Amygdala (tissue), 56 donors: Measurements from ENCODE around the gene WIPF1.
"Not testable (repeated sequence)": the region's sequence is repeated elsewhere in the genome, so short reads cannot be mapped to it uniquely, and the experiment has no call there.

Experiments
- DNase-seq, 56 donors: peaks; one replicate each; lab custom pipeline; 2025; lab: John Stamatoyannopoulos, UW

The WIPF1 gene

DNA sequence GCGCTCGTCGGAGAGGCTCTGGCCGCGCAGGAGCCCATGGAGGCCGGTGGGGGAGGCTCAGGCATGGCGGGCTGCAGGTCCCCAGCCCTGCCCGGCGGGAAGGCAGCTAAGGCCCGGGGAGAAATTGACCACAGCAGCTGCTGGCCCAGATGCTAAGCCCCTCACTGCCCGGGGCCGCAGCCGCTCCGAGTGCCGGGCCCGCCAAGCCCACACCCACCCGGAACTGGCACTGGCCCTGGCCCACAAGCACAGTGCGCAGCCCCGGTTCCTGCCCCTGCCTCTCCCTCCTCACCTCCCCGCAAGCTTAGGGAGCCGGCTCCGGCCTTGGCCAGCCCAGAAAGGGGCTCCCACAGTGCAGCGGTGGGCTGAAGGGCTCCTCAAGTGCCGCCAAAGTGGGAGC is 49.0 kb downstream of the WIPF1 start:
- DNase-seq, result not testable (repeated sequence)

DNA sequence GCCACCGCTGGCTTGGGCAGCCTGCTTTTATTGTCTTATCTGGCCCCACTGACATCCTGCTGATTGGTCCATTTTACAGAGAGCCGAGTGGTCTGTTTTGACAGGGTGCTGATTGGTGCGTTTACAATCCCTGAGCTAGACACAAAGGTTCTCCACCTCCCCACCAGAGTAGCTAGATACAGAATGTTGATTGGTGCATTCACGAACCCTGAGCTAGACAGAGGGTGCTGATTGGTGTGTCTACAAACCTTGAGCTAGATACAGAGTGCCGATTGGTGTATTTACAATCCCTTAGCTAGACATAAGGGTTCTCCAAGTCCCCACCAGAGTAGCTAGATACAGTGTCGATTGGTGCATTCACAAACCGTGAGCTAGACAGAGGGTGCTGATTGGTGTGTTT is 49.6 kb downstream of the WIPF1 start:
- DNase-seq, result not testable (repeated sequence)

DNA sequence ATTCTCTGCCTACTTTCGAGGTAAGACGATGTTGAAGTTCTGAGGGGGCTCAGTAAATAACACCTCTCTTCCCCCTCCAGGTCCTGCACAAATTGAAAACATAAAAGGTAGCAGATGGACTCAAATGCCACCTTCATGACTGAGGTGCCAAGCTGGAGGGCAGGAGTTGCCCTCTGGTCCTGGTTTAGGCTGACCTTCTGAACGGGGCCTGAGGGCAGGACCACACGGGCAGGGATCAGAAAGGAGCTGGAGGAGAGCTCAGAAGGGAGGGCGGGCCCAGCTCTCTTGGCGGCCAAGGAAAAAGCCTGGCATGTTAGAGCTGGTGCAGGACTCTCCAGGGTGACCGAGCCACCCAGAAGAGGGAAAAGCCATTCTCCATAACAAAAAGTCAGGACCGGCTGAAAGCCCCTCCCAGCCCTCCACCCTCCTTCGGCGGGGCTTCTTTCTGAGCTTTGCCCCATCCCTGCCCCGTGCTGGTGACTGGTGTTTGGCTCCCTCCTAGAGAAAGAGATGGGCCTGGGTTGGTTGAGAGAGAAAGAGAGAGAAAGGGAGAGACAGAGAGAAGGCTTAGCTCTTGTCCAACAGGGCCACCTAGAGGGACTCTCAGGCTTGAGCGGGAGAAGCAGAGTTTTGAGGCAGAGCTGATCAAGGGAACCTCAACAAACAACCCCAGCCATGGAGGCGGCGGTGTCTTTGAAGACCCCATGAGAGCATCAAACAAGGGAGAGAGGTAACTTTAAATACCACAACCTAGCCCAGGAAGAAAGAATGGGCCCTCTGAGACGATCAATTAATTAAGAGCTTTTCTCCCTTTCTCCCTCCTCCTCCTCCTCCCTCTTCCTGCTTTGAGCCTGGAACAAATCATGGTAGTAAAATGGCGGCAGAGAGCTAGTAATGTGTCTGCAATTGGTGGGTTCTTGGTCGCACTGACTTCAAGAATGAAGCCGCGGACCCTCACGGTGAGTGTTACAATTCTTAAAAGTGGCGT is 50.8 kb downstream of the WIPF1 start:
- DNase-seq, result peak in 33 of 56 donors; percentile 2 to 67 (median 28)

DNA sequence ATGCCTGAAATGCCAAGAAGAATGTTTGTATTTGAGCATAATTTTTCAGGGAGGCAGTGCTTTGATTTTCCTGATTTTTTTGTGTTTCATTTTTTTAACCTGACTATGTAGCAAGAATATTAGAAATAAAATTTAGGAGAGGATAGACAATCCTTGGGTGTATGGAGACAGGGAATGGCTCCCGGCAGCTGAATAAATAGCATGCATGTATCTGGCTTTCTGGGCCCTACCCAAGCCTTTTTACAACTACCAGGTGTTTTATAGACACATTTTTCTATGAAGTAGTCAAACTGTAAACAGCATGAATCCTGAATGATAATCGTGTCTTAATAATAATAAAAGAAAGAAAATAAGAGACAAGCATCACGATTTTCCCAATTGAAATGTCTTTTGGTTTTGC is 52.4 kb downstream of the WIPF1 start:
- DNase-seq, result no peak

DNA sequence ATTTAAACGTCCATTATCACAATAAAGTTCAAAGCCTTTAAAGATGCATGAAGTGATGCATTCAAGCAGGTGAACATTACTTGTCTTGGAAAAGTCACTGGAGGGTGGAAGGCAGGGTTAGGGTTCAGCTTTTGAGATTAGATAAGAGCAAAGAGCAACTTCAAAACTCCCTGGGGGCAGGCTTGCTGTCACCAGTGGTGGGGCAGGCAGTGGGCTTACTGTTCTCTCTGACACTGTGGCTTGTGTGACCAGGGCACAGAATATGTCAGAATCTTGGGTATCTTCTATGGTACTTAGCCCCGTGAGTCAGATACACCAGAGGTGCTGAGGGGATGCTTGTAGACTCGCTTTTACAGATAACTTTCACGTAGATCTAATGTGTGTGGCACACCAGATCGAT is 52.8 kb downstream of the WIPF1 start:
- DNase-seq, result no peak

DNA sequence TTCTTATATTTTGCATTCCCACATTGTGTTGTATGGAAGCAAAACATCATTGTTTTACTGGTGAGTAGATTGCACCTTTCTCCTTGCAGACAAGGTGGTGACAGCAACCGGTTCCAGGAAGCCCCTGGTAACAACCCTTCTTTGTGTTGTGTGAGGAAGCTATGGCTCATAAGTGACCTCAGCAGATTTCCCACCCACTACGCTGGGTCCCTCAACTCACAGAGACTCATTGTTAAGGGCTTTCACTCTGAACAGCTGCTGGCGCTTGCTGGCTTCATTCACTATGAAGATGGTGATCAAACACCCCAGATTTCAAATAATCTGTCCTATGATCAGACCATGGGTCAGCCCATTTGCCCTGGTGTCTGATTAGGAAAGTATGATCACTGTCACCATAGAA is 53.4 kb downstream of the WIPF1 start:
- peak in 19 of 56 donors; percentile 3 to 43 (median 19) for DNase-seq

DNA sequence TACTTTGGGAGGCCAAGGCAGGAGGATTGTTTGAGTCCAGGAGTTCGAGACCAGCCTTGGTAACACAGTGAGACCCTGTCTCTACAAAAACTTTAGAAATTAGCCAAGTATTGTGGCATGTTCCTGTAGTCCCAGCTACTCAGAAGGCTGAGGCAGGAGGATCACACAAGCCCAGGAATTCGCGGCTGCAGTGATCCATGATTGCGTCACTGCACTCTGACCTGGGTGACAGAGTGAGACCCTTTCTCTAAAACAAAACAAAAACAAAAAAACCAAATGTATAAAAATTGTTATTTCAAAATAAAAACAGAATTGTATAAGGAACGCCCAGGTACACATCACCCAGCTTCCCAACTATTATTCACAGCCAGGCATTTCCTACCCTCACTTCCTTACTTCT is 56.7 kb downstream of the WIPF1 start:
- DNase-seq, result no peak

DNA sequence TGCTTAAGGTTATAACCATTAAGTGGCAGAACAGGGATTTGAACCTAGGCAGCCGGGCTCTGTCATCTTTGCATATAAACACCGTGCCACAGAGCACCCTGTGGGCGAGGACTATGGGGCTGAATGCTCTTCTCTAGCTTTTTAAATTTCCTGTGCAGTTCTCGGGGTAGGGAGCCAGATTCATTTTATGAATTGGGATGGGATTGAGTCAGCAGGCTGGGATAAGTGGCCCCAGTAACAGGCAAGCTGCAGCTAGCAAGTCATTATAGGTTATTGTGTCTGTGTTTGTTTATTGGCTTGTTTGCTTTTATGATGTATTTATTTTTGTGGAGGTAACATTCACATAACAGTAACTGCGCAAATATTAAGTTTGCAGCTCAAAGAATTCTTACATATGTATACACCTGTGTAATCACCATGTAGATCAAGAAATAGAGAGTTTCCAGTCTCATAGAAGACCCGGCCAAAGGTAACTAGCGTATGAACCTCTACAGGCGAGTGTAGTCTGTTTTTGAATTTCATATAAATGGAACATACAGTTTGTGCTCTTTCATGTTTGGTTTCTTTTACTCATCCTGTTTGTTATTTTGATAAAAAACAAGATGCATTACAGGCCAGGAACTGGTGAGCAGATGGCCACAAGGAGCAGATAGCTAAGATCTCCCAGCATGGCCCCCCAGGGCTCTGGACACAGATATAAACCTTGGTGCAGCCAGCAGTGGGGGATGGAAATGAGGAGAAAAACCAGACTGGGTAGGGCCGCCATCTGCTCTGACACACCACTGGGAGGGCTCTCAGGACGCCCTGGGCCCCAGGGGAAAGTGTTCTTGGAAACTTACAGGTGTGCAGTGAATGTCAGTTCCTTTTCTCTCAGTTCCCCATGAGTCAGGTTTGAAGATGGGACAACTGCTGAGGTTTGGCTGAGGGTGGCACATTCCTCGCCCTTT is 61.6 kb downstream of the WIPF1 start:
- no peak for DNase-seq

DNA sequence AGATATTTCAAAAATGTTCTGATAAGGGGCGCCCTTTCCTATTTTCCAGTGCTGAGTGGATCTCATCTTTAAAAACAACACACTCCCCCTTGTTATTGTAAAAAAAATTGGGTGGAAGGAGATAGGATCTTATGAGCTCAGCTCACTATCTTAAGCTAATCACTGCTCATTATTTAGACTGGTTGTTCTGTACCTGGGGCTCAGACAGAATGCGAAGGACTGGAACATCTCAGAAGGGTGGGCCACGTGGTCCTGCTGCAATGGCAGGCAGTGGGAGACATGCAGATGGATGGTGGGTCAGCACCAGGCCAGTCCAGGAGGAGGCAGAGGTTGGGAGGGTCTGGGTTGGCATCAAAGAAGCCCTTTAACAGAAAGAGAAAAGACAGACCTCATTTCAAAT is 62.5 kb downstream of the WIPF1 start:
- DNase-seq, result no peak

DNA sequence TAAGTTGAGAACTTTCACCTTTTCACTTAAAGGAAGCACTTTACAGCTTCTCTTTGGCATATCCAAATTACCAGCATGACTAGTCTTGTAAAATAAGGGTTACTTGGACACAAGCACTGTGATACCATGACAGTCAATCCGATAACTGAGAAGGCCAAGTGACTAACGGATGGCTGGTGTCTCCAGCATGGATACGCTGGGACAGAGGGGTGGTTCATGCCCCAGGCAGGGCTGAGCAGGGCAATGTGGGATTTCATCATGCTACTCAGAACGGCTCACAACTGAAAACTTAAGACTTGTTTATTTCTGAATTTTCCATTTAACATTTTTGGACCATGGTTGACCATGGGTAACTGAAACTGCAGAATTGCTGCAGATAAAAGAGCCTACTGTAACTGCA is 67.7 kb downstream of the WIPF1 start:
- no peak for DNase-seq

DNA sequence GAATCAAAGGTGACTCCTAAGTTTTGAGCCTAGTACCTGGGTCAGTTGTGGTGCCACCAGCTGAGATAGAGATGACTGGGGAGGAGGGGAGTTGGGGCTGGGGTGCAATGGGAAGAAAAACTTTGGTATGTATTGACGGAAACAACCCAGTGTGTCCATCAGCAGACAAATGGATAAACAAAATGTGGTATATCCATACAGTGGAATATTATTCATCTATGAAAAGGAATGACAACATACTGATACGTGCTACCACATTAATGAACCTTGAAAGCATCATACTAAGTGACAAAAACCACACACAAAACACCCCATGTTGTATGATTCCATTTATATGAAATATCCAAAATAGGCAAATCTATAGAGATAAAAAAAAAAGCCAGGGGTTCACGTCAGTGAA is 69.6 kb downstream of the WIPF1 start:
- no peak for DNase-seq

DNA sequence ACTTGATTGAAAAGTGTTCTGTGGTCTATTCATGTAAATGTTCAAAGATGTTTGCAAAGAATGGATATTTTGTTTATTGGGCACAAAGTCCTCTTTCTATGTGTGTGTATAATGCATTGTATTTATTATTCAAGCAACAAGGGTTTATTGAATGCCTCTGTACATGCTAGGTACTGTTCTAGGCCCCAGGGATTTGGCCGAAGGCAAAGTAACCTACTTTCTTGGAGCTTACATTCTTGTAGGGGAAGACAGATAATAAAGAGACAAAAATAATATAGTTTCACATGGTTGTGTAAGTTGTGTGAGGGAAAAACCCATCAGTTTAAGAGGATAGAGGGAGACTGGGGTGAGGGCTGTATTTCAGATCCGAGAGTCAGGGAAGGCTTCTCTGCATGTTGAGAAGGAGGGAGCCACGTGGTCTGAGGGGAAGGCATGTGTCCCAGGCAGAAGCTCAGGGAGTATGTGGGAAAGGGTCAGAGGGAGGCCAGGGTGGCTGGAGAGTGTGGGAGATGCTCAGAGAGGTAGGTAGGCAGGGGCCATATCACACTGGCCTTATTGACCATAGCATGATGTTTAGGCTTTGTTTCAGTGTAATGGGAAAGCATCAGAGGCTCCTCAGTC is 70.4 kb downstream of the WIPF1 start:
- DNase-seq, result no peak

DNA sequence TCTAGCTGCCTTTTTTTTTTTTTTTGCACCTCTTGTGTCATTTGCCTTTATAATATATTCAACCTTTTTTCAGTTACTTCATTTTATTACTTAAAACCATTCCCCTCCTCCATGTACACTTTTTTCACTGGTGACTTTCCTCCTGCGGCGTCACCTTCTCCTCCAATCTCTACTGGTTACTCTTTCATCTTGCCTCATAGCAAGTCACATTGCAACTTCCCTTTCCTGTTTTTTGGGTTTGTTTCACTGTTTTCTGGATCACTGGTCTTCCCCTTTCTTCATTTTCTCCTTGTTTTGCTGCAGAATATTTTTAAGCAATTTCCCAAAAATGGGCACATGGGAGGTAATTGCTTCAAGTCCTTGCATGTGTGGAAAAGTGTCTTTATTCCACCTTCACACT is 73.1 kb downstream of the WIPF1 start:
- DNase-seq, result no peak

DNA sequence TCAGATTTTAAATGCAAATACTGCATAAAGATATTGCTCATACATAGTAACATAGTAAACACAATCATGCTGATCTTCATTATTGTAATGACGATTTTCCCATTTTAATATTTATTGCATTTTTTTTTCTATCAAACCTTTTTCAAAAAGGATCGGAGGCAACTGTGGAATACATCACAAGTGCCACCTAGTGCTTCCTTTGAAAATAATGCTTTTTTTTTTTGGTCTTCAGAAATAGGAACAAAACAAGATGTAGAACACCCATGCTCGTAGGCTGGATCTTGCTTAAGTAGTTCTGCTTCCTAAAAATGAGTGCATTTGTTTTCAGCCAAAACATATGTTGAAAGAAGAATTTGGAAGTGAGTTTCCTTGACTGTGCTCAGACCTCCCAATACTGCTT is 75.1 kb downstream of the WIPF1 start:
- no peak for DNase-seq

DNA sequence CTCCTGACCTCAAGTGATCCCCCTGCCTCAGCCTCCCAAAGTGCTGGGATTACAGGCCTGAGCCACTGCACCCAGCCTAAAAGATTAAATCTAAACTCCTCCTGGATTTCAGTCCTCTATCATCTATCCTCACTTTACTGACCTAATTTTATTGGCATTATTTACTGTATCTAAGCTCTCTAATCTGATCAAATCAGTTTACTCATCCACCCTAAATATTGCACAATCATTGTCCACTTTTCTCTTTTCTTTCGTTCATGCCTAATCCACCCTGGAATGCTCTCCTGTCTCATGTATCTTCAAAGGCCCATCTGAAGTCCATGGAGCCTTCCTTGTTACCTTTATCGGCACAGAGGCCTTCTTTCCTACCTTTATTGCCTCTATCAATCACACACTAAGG is 79.2 kb downstream of the WIPF1 start:
- no peak for DNase-seq

DNA sequence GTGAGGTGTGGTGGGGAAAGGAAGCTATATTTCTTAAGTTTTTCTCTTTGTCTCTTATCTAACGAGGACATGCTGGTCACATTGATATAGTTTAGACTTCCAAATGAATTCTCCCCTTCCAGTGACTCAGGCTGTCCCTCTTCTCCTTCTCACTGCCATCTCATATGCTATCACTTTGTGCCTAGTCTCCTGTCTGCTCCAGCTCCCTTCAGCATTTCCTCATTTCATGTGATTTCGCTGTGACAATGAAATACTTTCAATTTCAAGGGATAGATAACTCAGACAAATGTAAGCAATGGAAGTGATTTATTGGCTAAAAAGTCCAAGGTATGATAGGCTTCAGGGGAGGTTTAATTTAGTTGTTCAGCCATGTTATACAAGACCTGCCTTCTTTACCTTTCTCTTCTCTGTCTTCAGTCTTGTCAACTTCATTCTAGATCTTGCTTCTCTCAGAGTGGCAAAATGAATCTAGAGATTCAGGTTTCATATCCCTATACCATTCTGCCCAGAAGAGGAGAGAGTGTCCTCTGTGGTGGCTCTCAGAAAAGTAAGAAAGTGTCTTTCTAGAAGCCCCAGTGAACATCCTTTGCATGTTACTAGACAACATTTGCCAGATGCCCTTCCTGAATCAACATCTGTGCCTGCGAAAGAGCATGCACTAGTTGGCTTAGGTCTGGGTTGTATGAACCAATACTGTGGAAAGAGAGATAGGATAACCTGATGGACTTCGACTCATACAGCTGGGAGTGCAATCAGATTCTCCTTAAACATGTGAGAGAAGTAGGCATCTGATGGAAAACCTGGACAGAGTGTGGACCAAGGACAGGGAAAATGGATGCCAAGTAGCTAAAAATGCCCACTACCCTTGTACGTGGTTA is 80.9 kb downstream of the WIPF1 start:
- DNase-seq, result no peak

DNA sequence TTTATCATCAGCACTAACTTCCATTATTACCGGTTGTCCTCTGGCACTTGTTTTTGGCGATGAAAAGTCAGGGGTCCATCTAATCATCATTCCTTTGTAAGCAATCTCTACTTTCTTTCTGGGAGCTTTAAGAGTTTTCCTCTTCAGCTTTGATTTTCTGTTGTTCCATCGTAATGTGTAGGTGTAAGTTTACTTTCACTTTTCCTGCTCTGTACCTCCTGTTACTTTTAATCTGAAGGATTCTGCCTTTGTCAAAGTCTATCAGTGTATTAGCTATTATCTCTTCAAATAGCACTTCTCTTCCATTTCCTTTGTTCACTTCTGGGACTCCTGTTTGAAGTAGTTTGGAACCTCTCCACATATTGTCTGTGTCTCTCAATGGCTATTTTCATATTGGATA is 85.3 kb downstream of the WIPF1 start:
- no peak for DNase-seq

DNA sequence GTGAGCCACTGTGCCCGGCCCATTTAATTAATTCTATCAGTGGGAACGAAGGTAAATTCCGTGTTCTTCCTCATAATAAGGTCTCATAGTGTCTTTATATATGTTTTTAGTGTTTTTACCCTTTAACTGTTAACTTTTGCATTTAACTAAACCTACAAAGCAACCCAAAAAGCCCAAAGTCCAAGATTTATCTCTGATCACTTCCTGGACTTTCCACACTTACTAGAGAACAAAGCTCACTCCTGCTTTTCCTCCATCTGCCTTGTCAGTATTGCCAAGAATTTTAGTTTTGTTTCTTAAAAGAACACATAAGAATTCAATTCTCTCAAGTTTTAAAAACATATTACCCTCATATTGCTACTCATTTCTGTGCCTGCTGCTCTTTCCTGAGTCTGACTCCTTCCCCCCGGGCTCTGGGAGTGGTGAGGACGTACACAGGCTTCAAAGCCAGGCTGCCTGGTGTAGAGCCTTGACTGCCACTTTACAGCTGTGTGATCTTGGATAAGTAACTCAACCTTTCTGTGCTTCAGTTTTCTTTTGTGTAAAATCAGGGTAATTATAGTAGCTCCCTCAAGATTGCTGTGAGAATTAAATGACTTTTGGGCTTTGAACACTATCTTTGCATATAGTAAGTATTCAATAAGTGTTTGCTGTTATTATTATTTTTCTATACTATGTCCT is 85.9 kb downstream of the WIPF1 start:
- DNase-seq, result no peak

DNA sequence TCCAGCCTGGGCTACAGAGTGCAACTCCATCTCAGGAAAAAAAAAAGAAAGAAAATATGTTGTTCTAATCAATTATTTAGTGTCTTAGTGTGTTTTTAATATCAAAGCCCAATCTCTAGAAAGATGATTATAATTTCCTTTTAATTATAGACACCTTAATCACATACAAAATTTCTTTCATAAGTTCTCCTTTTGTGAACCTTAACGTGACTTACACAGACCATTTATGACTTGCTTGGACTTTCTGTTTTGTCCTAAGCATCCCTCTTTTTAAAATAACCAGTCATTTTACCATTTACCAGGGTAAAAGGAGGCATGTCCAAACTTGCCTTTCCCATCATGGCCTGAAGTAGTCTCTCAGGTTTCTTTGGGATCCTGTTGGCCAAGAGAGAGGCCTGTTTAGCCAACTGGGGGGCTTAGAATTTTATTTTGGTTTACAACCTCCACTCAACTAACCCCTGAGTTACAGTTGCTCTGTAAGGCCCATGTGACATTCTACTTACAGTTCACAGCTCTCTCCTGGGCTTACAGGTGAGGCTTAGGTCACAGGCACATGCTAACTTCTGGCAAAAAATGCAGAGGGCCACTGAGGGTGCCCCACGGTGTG is 86.9 kb downstream of the WIPF1 start:
- no peak for DNase-seq
